OCI-LY7 (cell line): ENCODE data around the gene TMPRSS3. TPM values are rescaled to one million over a fixed set of nuclear protein-coding genes. Genes with fewer than 3 reads are reported as not detected.
A peak's percentile ranks its signal among the peaks of the same experiment; 100 is the strongest.

Source experiments
- BruUV-seq: library from RNA; stranded (reverse); fragments of 400-500 nt; replicated peaks from 2 replicates; lab custom pipeline; 2021; lab: Mats Ljungman, UMichigan
- CTCF ChIA-PET: fragments of 300-600 bp; sonication (Branson Sonifier 250); formaldehyde crosslinking; loops from one replicate; lab custom pipeline; 2022; ENCODE audit warnings: antibody characterized with exemption; ENCODE audit not compliant: unreplicated experiment; lab: Charles Lee
- POLR2A ChIA-PET: fragments of 300-600 bp; sonication (Branson Sonifier 250); formaldehyde crosslinking; loops from one replicate; lab custom pipeline; 2022; ENCODE audit warnings: antibody characterized with exemption; lab: Charles Lee
- DNase-seq: peaks from one replicate; pipeline ENCODE4 v3.0.0-alpha.2; 2015; ENCODE audit warnings: low spot score
- H2AFZ ChIP-seq: fragments of 200-600 bp; sonication (generic), shearing (Covaris generic); 2 replicates; pipeline ENCODE4 v1.6.1; 2014; ENCODE audit warnings: mild to moderate bottlenecking, antibody characterized with exemption, low read length, moderate library complexity
- H3K27ac ChIP-seq: fragments of 200-600 bp; sonication (generic); 2 replicates; pipeline ENCODE4 v1.5.1; 2014; ENCODE audit warnings: mixed run types, low read depth, mild to moderate bottlenecking, moderate library complexity, low read length, inconsistent platforms; ENCODE audit not compliant: poor library complexity, severe bottlenecking
- H3K36me3 ChIP-seq: fragments of 200-600 bp; sonication (generic); 2 replicates; pipeline ENCODE4 v1.6.1; 2014; ENCODE audit warnings: mild to moderate bottlenecking, antibody characterized with exemption, low read length, moderate library complexity, mixed read lengths; ENCODE audit not compliant: insufficient read depth
- H3K4me1 ChIP-seq: fragments of 200-600 bp; sonication (generic); 2 replicates; pipeline ENCODE4 v1.5.1; 2014; ENCODE audit warnings: mild to moderate bottlenecking, low read length; ENCODE audit not compliant: insufficient read depth, poor library complexity, severe bottlenecking
- H3K4me2 ChIP-seq: fragments of 200-600 bp; sonication (generic); 2 replicates; pipeline ENCODE4 v1.6.1; 2014; ENCODE audit warnings: mild to moderate bottlenecking, low read length
- H3K4me3 ChIP-seq: fragments of 200-600 bp; sonication (generic); 2 replicates; pipeline ENCODE4 v1.5.1; 2014; ENCODE audit warnings: mild to moderate bottlenecking, low read depth, low read length; ENCODE audit not compliant: poor library complexity, severe bottlenecking
- H3K79me2 ChIP-seq: fragments of 200-600 bp; sonication (generic); 2 replicates; pipeline ENCODE4 v1.6.1; 2016; ENCODE audit warnings: low read depth, mild to moderate bottlenecking, low read length, moderate library complexity, mixed read lengths; ENCODE audit not compliant: insufficient read depth
- H3K9me2 ChIP-seq: fragments of 200-600 bp; sonication (generic); 2 replicates; pipeline ENCODE4 v1.6.1; 2016; ENCODE audit warnings: mild to moderate bottlenecking, low read length, mixed read lengths; ENCODE audit not compliant: insufficient read depth
- H3K9me3 ChIP-seq: fragments of 200-600 bp; sonication (generic); 2 replicates; pipeline ENCODE4 v1.6.1; 2014; ENCODE audit warnings: mild to moderate bottlenecking, mixed run types, low read length, mixed read lengths
- H4K20me1 ChIP-seq: fragments of 200-600 bp; sonication (generic); 2 replicates; pipeline ENCODE4 v1.6.1; 2014; ENCODE audit warnings: mild to moderate bottlenecking, antibody characterized with exemption, low read length, moderate library complexity, mixed read lengths; ENCODE audit not compliant: insufficient read depth
- CTCF ChIP-seq: fragments of 200-600 bp; sonication (generic); conservative IDR thresholded peaks from 2 replicates; pipeline ENCODE4 v1.5.1; 2014; ENCODE audit warnings: mild to moderate bottlenecking, antibody characterized with exemption, low read length, moderate library complexity, mixed read lengths
- EZH2phosphoT487 ChIP-seq: fragments of 200-600 bp; sonication (generic); IDR thresholded peaks from 2 replicates; pipeline ENCODE4 v1.6.1; 2018; ENCODE audit warnings: low read depth, borderline replicate concordance, mild to moderate bottlenecking, mixed run types, antibody characterized with exemption, low read length, moderate library complexity, mixed read lengths
- intact Hi-C: fragments of 100-400 bp; cut with micrococcal nuclease; formaldehyde crosslinking; loops from one replicate; pipeline ENCODE4 v1.10.0; 2022; ENCODE audit not compliant: unreplicated experiment
- total RNA-seq, 2 experiments: library from RNA; depleted of rRNA in 1 of 2; stranded (reverse); fragments of >200 nt in 1 of 2; shearing (Covaris generic) in 1 of 2; gene quantifications; 2 replicates each; pipeline ENCODE4 v1.2.3, GENCODE V29; 2014 to 2022

TMPRSS3 gene
- total RNA-seq, 2 experiments from 2014 or later = not detected

- H3K36me3 ChIP-seq = no peaks in the 10 kb centered on the region
- no TSS peak for BruUV-seq
- H3K4me3 ChIP-seq = no peak overlapping the region
- H3K4me1 ChIP-seq = peaks cover 26% of the 10 kb centered on the region
- TF ChIP-seq EZH2phosphoT487 (no peak), CTCF (no peak)
- ChIA-PET CTCF (no interaction called here), POLR2A (interaction anchor here (0.5 to 1.5 kb wide), 4 partner anchors 20 to 595 kb away, joined by 3 to 4 read pairs (median 3); no protein-coding TSS in a partner anchor)
- H2AFZ ChIP-seq = no peak overlapping the region
- H3K4me2 ChIP-seq = peak overlapping the region; percentile 18; the same call in 1 of the 2 replicates
- H3K27ac ChIP-seq = no peak overlapping the region
- H3K9me2 ChIP-seq = no peaks in the 10 kb centered on the region
- H3K79me2 ChIP-seq = no peaks in the 10 kb centered on the region
- intact Hi-C loops = loop anchor here (10.0 kb wide), 1 partner anchor 92 kb away; no protein-coding TSS in a partner anchor
- no peaks in the 10 kb centered on the region for H4K20me1 ChIP-seq
- H3K9me3 ChIP-seq = 0 out of 2 replicates have a peak, but pooled peaks cover 8% of the 10 kb centered on the region
- DNase-seq = peak; percentile 57
Observed at GRCh38 chr21:42362700-42363099, 33.2 kb downstream of the TMPRSS3 start.

GRCh38 chr21:42362198-42362597 is 33.7 kb downstream of the TMPRSS3 start:
- no TSS peak for BruUV-seq
- H3K4me2 ChIP-seq = peak overlapping the region; percentile 18
- H3K27ac ChIP-seq = no peak overlapping the region
- intact Hi-C loops = loop anchor here (10.0 kb wide), 1 partner anchor 93 kb away; no protein-coding TSS in a partner anchor
- no peaks in the 10 kb centered on the region for H3K36me3 ChIP-seq
- no peaks in the 10 kb centered on the region for H4K20me1 ChIP-seq
- H3K9me2 ChIP-seq = no peaks in the 10 kb centered on the region
- DNase-seq = no peak
- ChIA-PET POLR2A (interaction anchor here (0.5 to 1.5 kb wide), 4 partner anchors 20 to 595 kb away, joined by 3 to 4 read pairs (median 3); no protein-coding TSS in a partner anchor), CTCF (no interaction called here)
- no peak overlapping the region for H2AFZ ChIP-seq
- H3K4me1 ChIP-seq = peaks cover 26% of the 10 kb centered on the region
- no peak overlapping the region for H3K4me3 ChIP-seq
- H3K9me3 ChIP-seq = 0 out of 2 replicates have a peak, but pooled peaks cover 8% of the 10 kb centered on the region
- no peak for TF ChIP-seq EZH2phosphoT487
- TF ChIP-seq CTCF = no peak
- no peaks in the 10 kb centered on the region for H3K79me2 ChIP-seq

GRCh38 chr21:42361286-42361685 is 34.6 kb downstream of the TMPRSS3 start:
- BruUV-seq = no TSS peak
- POLR2A ChIA-PET = interaction anchor here (0.5 kb wide), 1 partner anchor 191 kb away, joined by 3 read pairs; no protein-coding TSS in a partner anchor
- H2AFZ ChIP-seq = no peak overlapping the region

More at GRCh38 chr21:42361286-42361685, 34.6 kb downstream of the TMPRSS3 start:
- TF ChIP-seq EZH2phosphoT487 (no peak), CTCF (no peak)
- Histone ChIP-seq H3K36me3 (no peaks in the 10 kb centered on the region), H3K4me2 (no peak overlapping the region), H3K9me2 (no peaks in the 10 kb centered on the region), H4K20me1 (no peaks in the 10 kb centered on the region), H3K79me2 (no peaks in the 10 kb centered on the region), H3K9me3 (0 out of 2 replicates have a peak, but pooled peaks cover 8% of the 10 kb centered on the region), H3K27ac (no peak overlapping the region), H3K4me1 (peaks cover 22% of the 10 kb centered on the region), H3K4me3 (no peak overlapping the region)
- intact Hi-C loops = loop anchor here (10.0 kb wide), 1 partner anchor 94 kb away; no protein-coding TSS in a partner anchor
- DNase-seq = no peak
- CTCF ChIA-PET = no interaction called here
